Erythroblast (primary cell): Measurements from ENCODE around the gene MED12L.

ENCODE experiments used
- GATA1 ChIP-seq: IDR thresholded peaks from 2 replicates; pipeline ENCODE4 v1.6.1; 2011; ENCODE audit warnings: low read depth, mild to moderate bottlenecking, control low read depth, low read length, moderate library complexity
- POLR2A ChIP-seq: IDR thresholded peaks from 2 replicates; pipeline ENCODE4 v1.6.1; 2011; ENCODE audit warnings: mild to moderate bottlenecking, low read length

GRCh38 chr3:151216641-151217607 is 131.5 kb downstream of the MED12L start:
- no peak for TF ChIP-seq POLR2A
- no peak for TF ChIP-seq GATA1
